ENCODE results near the gene DYNC2LI1. TPM values are rescaled to one million over a fixed set of nuclear protein-coding genes. Genes with fewer than 3 reads are reported as not detected.
A peak's percentile ranks its signal among the peaks of the same experiment; 100 is the strongest.

The DYNC2LI1 gene
- polyA plus RNA-seq, 2 of the 4 experiments (the other 2 are of a cell fraction): 22.2 to 44.3 TPM

DNA sequence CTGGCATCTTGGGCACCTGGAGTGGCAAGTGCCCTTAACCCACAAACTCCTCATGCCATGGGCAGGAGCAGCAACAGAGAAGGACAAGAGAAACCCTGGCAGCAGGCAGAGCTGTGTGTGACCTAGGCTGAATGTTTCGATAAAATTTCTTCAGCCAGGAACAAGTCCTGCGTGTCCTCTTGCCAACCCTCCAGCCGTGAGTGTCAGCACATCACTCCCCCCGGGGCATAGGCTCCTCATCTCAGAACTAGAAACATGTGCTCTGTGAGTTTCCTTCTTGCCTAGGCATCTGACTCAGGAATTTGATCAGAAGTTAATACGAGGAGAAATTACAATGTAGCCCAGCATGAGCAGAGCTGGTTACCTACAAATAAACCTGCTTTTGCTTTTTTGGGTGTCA, 67.1 kb downstream of the DYNC2LI1 start:
- H3K4me1 ChIP-seq: no peaks in the 10 kb centered on the region
- FAIRE-seq (no peak), DNase-seq (ENCODE audit: low read depth in 1 of 2, low spot score in 1 of 2) (no peak), ATAC-seq (0 out of 6 replicates have a peak, but pooled peaks of 1 of the 2 experiments have one; percentile 9)
- H3K27ac ChIP-seq: no peak overlapping the region
- WGBS (ENCODE audit: missing lambda C conversion rate): 63% methylated on average over 5 of the region's 5 CpGs
- H3K4me3 ChIP-seq: no peak overlapping the region
- H3K4me2 ChIP-seq: no peak overlapping the region
- TF ChIP-seq CHD4 (IDR thresholded peaks at IDR 0.05; ENCODE audit: borderline replicate concordance) (no peak), USF2 (IDR thresholded peaks at IDR 0.05) (no peak), POLR2AphosphoS2 (conservative IDR thresholded peaks at IDR 0.05; ENCODE audit: low read length) (no peak), HOXB13 (CRISPR knock-in tag; IDR thresholded peaks at IDR 0.05; ENCODE audit: low read depth) (no peak), ZNF302 (CRISPR knock-in tag; IDR thresholded peaks at IDR 0.05) (no peak), CBX8 (IDR thresholded peaks at IDR 0.05) (no peak), NR3C1 (IDR thresholded peaks at IDR 0.05) (no peak), KDM5A (IDR thresholded peaks at IDR 0.05) (no peak), CEBPB (IDR thresholded peaks at IDR 0.05) (no peak), RNF2 (IDR thresholded peaks at IDR 0.05; ENCODE audit: borderline replicate concordance, low read depth) (no peak), PHF8 (IDR thresholded peaks at IDR 0.05; ENCODE audit: borderline replicate concordance, low read depth) (no peak), HMGXB4 (CRISPR knock-in tag; IDR thresholded peaks at IDR 0.05; ENCODE audit: borderline replicate concordance) (no peak), ZFP36 (IDR thresholded peaks at IDR 0.05; ENCODE audit: borderline replicate concordance, partially characterized antibody) (no peak), FOSB (CRISPR knock-in tag; IDR thresholded peaks at IDR 0.05) (no peak), NPAS2 (CRISPR knock-in tag; IDR thresholded peaks at IDR 0.05; ENCODE audit: borderline replicate concordance) (no peak), HOXB5 (CRISPR knock-in tag; IDR thresholded peaks at IDR 0.05) (no peak), KDM1A (IDR thresholded peaks at IDR 0.05; ENCODE audit: low read depth) (no peak), SREBF2 (IDR thresholded peaks at IDR 0.05) (no peak)
- TF ChIP-seq, protein P1, sequence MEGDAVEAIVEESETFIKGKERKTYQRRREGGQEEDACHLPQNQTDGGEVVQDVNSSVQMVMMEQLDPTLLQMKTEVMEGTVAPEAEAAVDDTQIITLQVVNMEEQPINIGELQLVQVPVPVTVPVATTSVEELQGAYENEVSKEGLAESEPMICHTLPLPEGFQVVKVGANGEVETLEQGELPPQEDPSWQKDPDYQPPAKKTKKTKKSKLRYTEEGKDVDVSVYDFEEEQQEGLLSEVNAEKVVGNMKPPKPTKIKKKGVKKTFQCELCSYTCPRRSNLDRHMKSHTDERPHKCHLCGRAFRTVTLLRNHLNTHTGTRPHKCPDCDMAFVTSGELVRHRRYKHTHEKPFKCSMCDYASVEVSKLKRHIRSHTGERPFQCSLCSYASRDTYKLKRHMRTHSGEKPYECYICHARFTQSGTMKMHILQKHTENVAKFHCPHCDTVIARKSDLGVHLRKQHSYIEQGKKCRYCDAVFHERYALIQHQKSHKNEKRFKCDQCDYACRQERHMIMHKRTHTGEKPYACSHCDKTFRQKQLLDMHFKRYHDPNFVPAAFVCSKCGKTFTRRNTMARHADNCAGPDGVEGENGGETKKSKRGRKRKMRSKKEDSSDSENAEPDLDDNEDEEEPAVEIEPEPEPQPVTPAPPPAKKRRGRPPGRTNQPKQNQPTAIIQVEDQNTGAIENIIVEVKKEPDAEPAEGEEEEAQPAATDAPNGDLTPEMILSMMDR (IDR thresholded peaks at IDR 0.05): no peak
- TF ChIP-seq, protein P2, sequence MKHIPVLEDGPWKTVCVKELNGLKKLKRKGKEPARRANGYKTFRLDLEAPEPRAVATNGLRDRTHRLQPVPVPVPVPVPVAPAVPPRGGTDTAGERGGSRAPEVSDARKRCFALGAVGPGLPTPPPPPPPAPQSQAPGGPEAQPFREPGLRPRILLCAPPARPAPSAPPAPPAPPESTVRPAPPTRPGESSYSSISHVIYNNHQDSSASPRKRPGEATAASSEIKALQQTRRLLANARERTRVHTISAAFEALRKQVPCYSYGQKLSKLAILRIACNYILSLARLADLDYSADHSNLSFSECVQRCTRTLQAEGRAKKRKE (CRISPR knock-in tag; IDR thresholded peaks at IDR 0.05; ENCODE audit: low read depth): no peak
- ChIA-PET POLR2A (no interaction called here), CTCF (interaction anchor here (0.6 to 1.4 kb wide), 7 partner anchors 9 to 612 kb away, joined by 3 to 5 read pairs (median 3); no protein-coding TSS in a partner anchor)
- H3K9me3 ChIP-seq: no peaks in the 10 kb centered on the region

- CTCF ChIA-PET: interaction anchor here (1.1 to 1.4 kb wide), 2 partner anchors 8 to 20 kb away, joined by 4 to 5 read pairs; no protein-coding TSS in a partner anchor
Measured at GRCh38 chr2:43841949-43842865, 68.4 kb downstream of the DYNC2LI1 start.

More at GRCh38 chr2:43841949-43842865, 68.4 kb downstream of the DYNC2LI1 start:
- Histone ChIP-seq H3K27ac (no peak overlapping the region), H3K4me2 (no peak overlapping the region), H3K4me1 (no peaks in the 10 kb centered on the region), H3K4me3 (no peak overlapping the region), H3K9me3 (no peaks in the 10 kb centered on the region)
- POLR2A ChIA-PET: no interaction called here
- no peak for FAIRE-seq
- 73% methylated on average over 14 of the region's 14 CpGs for WGBS (ENCODE audit: missing lambda C conversion rate)
- no peak for DNase-seq (ENCODE audit: low read depth in 1 of 2, low spot score in 1 of 2)
- ATAC-seq: no peak
- no peak for TF ChIP-seq ELK1 (IDR thresholded peaks at IDR 0.05; ENCODE audit: low read depth, low read length)
- TF ChIP-seq CHD2 (IDR thresholded peaks at IDR 0.05; ENCODE audit: low read length, partially characterized antibody): no peak

Measured in A549 (cell line).